C4-2B (cell line): ENCODE results near the gene GMNN.

Experiments used
- ZFX ChIP-seq: fragments of 450-650 bp; IDR thresholded peaks from 2 replicates; pipeline ENCODE4 v1.6.1; 2017
- TF ChIP-seq, protein P1 (sequence below): fragments of 450-650 bp; conservative IDR thresholded peaks from 2 replicates; pipeline ENCODE4 v1.5.1; 2017; ENCODE audit warnings: mild to moderate bottlenecking

DNA sequence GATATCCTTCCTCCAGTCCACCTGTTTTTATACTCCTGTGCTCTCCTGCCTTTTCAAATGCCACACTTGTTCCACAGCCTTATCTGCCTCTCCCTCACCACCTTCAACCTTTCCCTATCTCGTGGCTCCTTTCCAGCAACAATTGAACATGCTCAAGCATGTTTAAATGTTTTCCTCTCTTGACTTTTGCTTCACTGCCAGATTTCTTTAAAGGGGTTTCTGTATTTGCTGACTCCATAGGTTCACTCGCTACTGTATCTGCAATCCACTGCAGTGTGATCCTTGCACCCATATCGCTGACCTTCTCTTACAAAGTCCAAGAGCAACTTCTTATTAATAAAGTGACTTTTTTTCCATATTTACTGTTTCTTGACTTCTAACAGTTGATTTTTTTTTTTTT lies 11.2 kb upstream of the GMNN start:
- TF ChIP-seq, protein P1, sequence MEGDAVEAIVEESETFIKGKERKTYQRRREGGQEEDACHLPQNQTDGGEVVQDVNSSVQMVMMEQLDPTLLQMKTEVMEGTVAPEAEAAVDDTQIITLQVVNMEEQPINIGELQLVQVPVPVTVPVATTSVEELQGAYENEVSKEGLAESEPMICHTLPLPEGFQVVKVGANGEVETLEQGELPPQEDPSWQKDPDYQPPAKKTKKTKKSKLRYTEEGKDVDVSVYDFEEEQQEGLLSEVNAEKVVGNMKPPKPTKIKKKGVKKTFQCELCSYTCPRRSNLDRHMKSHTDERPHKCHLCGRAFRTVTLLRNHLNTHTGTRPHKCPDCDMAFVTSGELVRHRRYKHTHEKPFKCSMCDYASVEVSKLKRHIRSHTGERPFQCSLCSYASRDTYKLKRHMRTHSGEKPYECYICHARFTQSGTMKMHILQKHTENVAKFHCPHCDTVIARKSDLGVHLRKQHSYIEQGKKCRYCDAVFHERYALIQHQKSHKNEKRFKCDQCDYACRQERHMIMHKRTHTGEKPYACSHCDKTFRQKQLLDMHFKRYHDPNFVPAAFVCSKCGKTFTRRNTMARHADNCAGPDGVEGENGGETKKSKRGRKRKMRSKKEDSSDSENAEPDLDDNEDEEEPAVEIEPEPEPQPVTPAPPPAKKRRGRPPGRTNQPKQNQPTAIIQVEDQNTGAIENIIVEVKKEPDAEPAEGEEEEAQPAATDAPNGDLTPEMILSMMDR, result no peak
- TF ChIP-seq ZFX, result no peak
